ENCODE measurements around the gene SHQ1.
"Not testable (repeated sequence)": the region's sequence is repeated elsewhere in the genome, so short reads cannot be mapped to it uniquely, and the experiment has no call there.

Gene SHQ1

GRCh38 chr3:72800869-72801268 is 47.4 kb downstream of the SHQ1 start:
- ChIA-PET POLR2A (no interaction called here), CTCF (interaction anchor here (1.0 to 1.2 kb wide), 2 partner anchors 286 to 925 kb away, joined by 3 to 5 read pairs; no protein-coding TSS in a partner anchor)
- DNase-seq (ENCODE audit: low read depth, low spot score), result no peak
- TF ChIP-seq, protein P1, sequence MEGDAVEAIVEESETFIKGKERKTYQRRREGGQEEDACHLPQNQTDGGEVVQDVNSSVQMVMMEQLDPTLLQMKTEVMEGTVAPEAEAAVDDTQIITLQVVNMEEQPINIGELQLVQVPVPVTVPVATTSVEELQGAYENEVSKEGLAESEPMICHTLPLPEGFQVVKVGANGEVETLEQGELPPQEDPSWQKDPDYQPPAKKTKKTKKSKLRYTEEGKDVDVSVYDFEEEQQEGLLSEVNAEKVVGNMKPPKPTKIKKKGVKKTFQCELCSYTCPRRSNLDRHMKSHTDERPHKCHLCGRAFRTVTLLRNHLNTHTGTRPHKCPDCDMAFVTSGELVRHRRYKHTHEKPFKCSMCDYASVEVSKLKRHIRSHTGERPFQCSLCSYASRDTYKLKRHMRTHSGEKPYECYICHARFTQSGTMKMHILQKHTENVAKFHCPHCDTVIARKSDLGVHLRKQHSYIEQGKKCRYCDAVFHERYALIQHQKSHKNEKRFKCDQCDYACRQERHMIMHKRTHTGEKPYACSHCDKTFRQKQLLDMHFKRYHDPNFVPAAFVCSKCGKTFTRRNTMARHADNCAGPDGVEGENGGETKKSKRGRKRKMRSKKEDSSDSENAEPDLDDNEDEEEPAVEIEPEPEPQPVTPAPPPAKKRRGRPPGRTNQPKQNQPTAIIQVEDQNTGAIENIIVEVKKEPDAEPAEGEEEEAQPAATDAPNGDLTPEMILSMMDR (IDR thresholded peaks at IDR 0.05; ENCODE audit: insufficient read depth, low read length, missing control alignments), result no peak
- H3K4me3 ChIP-seq (ENCODE audit: low read depth, low read length), result no peak overlapping the region

- TF ChIP-seq, protein P1 (IDR thresholded peaks at IDR 0.05; ENCODE audit: insufficient read depth, low read length, missing control alignments), result no peak
- DNase-seq (ENCODE audit: low read depth, low spot score), result no peak
- ChIA-PET CTCF (interaction anchor here (1.6 kb wide), 1 partner anchor 923 kb away, joined by 5 read pairs; no protein-coding TSS in a partner anchor), POLR2A (no interaction called here)
- H3K4me3 ChIP-seq (ENCODE audit: low read depth, low read length), result no peak overlapping the region
Measured at GRCh38 chr3:72798552-72799195, 49.6 kb downstream of the SHQ1 start.

- TF ChIP-seq, protein P1 (IDR thresholded peaks at IDR 0.05; ENCODE audit: insufficient read depth, low read length, missing control alignments), result no peak
- no peak overlapping the region for H3K4me3 ChIP-seq (ENCODE audit: low read depth, low read length)
- POLR2A ChIA-PET, result no interaction called here
- CTCF ChIA-PET, result interaction anchor here (1.6 kb wide), 1 partner anchor 922 kb away, joined by 5 read pairs; no protein-coding TSS in a partner anchor
- no peak for DNase-seq (ENCODE audit: low read depth, low spot score)
Measured at GRCh38 chr3:72797773-72798543, 50.3 kb downstream of the SHQ1 start.

GRCh38 chr3:72794079-72794478 is 54.2 kb downstream of the SHQ1 start:
- H3K4me3 ChIP-seq (ENCODE audit: low read depth, low read length), result no peak overlapping the region
- ChIA-PET CTCF (interaction anchor here (1.0 to 1.3 kb wide), 4 partner anchors 11 to 29 kb away, joined by 3 to 4 read pairs (median 4); no protein-coding TSS in a partner anchor), POLR2A (no interaction called here)
- TF ChIP-seq, protein P1 (IDR thresholded peaks at IDR 0.05; ENCODE audit: insufficient read depth, low read length, missing control alignments), result no peak
- DNase-seq (ENCODE audit: low read depth, low spot score), result no peak

- TF ChIP-seq, protein P1 (IDR thresholded peaks at IDR 0.05; ENCODE audit: insufficient read depth, low read length, missing control alignments), result no peak
- CTCF ChIA-PET, result interaction anchor here (1.4 kb wide), 1 partner anchor 31 kb away, joined by 3 read pairs; no protein-coding TSS in a partner anchor
- POLR2A ChIA-PET, result no interaction called here
- DNase-seq (ENCODE audit: low read depth, low spot score), result no peak
- H3K4me3 ChIP-seq (ENCODE audit: low read depth, low read length), result no peak overlapping the region
Measured at GRCh38 chr3:72791161-72791560, 57.1 kb downstream of the SHQ1 start.

DNA sequence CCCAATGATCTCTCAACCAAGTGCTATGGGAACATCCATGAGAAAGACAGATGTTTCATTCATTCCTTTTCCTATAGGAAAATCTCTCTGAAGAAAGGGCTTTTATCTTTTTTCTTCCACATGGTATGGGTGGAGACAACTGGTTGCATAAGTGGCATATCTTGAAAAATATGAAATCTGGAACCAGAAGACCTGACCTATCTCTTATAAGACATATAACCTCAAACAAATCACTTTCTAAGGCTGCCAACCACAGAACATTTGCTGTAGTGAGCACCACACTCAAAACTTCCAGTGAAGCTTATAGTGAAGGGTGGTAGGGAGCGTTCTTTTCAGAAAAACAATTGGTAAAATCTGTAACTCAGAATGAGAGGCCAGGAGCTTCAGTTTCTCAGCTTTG is 58.5 kb downstream of the SHQ1 start:
- ChIA-PET CTCF (no interaction called here), POLR2A (no interaction called here)
- no peak overlapping the region for H3K4me3 ChIP-seq (ENCODE audit: low read depth, low read length)
- TF ChIP-seq, protein P1 (IDR thresholded peaks at IDR 0.05; ENCODE audit: insufficient read depth, low read length, missing control alignments), result no peak
- no peak for DNase-seq (ENCODE audit: low read depth, low spot score)

- H3K4me3 ChIP-seq (ENCODE audit: low read depth, low read length); POLR2A ChIA-PET; CTCF ChIA-PET; DNase-seq (ENCODE audit: low read depth, low spot score): not testable (repeated sequence)
Measured at GRCh38 chr3:72788232-72788631, 60.0 kb downstream of the SHQ1 start.
